Measurements from ENCODE around the gene CLEC4F.
A peak's percentile ranks its signal among the peaks of the same experiment; 100 is the strongest.

Gene CLEC4F

GRCh38 chr2:70820499-70820898 is at the start of gene CLEC4F:
Gene CLEC4F, minus strand, starts transcription at chr2:70820599. Its CDS starts 76 bp downstream, at chr2:70820523.
- no peak for DNase-seq

GRCh38 chr2:70868970-70869369 is 48.6 kb upstream of the CLEC4F start:
- no peak for DNase-seq

GRCh38 chr2:70861777-70862625 is 41.6 kb upstream of the CLEC4F start:
- DNase-seq, result peak; percentile 63

GRCh38 chr2:70855667-70856066 is 35.3 kb upstream of the CLEC4F start:
- DNase-seq, result no peak

- no peak for DNase-seq
Measured at GRCh38 chr2:70854411-70854810, 34.0 kb upstream of the CLEC4F start.

- DNase-seq, result no peak
Measured at GRCh38 chr2:70852824-70853223, 32.4 kb upstream of the CLEC4F start.

- DNase-seq, result peak; percentile 8
Measured at GRCh38 chr2:70851704-70852103, 31.3 kb upstream of the CLEC4F start.

GRCh38 chr2:70850925-70851324 is 30.5 kb upstream of the CLEC4F start:
- no peak for DNase-seq

GRCh38 chr2:70842401-70842800 is 22.0 kb upstream of the CLEC4F start:
- DNase-seq, result no peak

GRCh38 chr2:70837980-70838925 is 17.9 kb upstream of the CLEC4F start:
- DNase-seq, result no peak

GRCh38 chr2:70835643-70836042 is 15.2 kb upstream of the CLEC4F start, which contains the start of gene CD207:
Gene CD207, minus strand, starts transcription at chr2:70835816. Its CDS starts 40 bp downstream, at chr2:70835776.
- no peak for DNase-seq

GRCh38 chr2:70834881-70835280 is 14.5 kb upstream of the CLEC4F start:
- no peak for DNase-seq

GRCh38 chr2:70834106-70834505 is 13.7 kb upstream of the CLEC4F start:
- DNase-seq, result no peak

- DNase-seq, result no peak
Measured at GRCh38 chr2:70833246-70833645, 12.8 kb upstream of the CLEC4F start.

- DNase-seq, result no peak
Measured at GRCh38 chr2:70832386-70832785, 12.0 kb upstream of the CLEC4F start.

GRCh38 chr2:70831861-70832260 is 11.5 kb upstream of the CLEC4F start:
- no peak for DNase-seq

GRCh38 chr2:70830366-70830765 is 10.0 kb upstream of the CLEC4F start:
- DNase-seq, result no peak

- DNase-seq, result no peak
Measured at GRCh38 chr2:70829916-70830315, 9.5 kb upstream of the CLEC4F start.

GRCh38 chr2:70828914-70829824 is 8.8 kb upstream of the CLEC4F start:
- DNase-seq, result no peak

- DNase-seq, result no peak
Measured at GRCh38 chr2:70828115-70828514, 7.7 kb upstream of the CLEC4F start.

GRCh38 chr2:70827388-70827787 is 7.0 kb upstream of the CLEC4F start:
- no peak for DNase-seq

GRCh38 chr2:70826696-70827350 is 6.4 kb upstream of the CLEC4F start:
- DNase-seq, result no peak
